ENCODE data around the gene PHYHIPL. TPM values are rescaled to one million over a fixed set of nuclear protein-coding genes. Genes with fewer than 3 reads are reported as not detected.

Gene PHYHIPL
- total RNA-seq, 2 donors from 2014 or later = 0.44 to 0.68 TPM

GRCh38 chr10:59179068-59179467 is 2.6 kb downstream of the PHYHIPL start:
- H3K27ac ChIP-seq (ENCODE audit: low read depth, low read length) = no peak overlapping the region
- H3K4me3 Mint-ChIP-seq = no peak overlapping the region
- no peaks in the 10 kb centered on the region for H3K36me3 Mint-ChIP-seq (ENCODE audit: low read depth)
- peaks cover 5% of the 10 kb centered on the region for H3K4me1 Mint-ChIP-seq
- no peak overlapping the region for H3K27ac Mint-ChIP-seq
- no peak overlapping the region for H3K4me3 ChIP-seq (ENCODE audit: low read length)
- no peaks in the 10 kb centered on the region for H3K9me3 Mint-ChIP-seq
- H3K27me3 ChIP-seq (ENCODE audit: control insufficient read depth, insufficient read depth, low read length, poor library complexity, severe bottlenecking) = peaks cover 53% of the 10 kb centered on the region
- H3K9ac ChIP-seq (ENCODE audit: extremely low read depth, low read length, poor library complexity, severe bottlenecking) = no peak overlapping the region
- 63% methylated on average over 1 of the region's 2 CpGs; no CpG with 5 or more reads in 1 of the 2 experiments for WGBS, 2 experiments (ENCODE audit: insufficient coverage in 1 of 2, insufficient read length in 1 of 2)
- DNase-seq = no peak
- no peaks in the 10 kb centered on the region for H3K36me3 ChIP-seq (ENCODE audit: control insufficient read depth, insufficient read depth, low read length)
- H3K9me3 ChIP-seq (ENCODE audit: control insufficient read depth, low read length) = no peaks in the 10 kb centered on the region
- peaks cover 42% of the 10 kb centered on the region for H3K27me3 Mint-ChIP-seq (ENCODE audit: insufficient read depth)
- H3K4me1 ChIP-seq (ENCODE audit: control insufficient read depth, insufficient read depth, low read length) = no peaks in the 10 kb centered on the region
- no peak for TF ChIP-seq CTCF (conservative IDR thresholded peaks at IDR 0.05)

GRCh38 chr10:59180689-59181270 is 4.3 kb downstream of the PHYHIPL start:
- no peak overlapping the region for H3K27ac Mint-ChIP-seq
- H3K27me3 Mint-ChIP-seq (ENCODE audit: insufficient read depth) = peaks cover 26% of the 10 kb centered on the region
- H3K9me3 ChIP-seq (ENCODE audit: control insufficient read depth, low read length) = no peaks in the 10 kb centered on the region
- H3K4me1 Mint-ChIP-seq = peaks cover 3% of the 10 kb centered on the region
- peaks cover 36% of the 10 kb centered on the region for H3K27me3 ChIP-seq (ENCODE audit: control insufficient read depth, insufficient read depth, low read length, poor library complexity, severe bottlenecking)
- no peak overlapping the region for H3K27ac ChIP-seq (ENCODE audit: low read depth, low read length)
- H3K4me1 ChIP-seq (ENCODE audit: control insufficient read depth, insufficient read depth, low read length) = no peaks in the 10 kb centered on the region
- H3K36me3 ChIP-seq (ENCODE audit: control insufficient read depth, insufficient read depth, low read length) = no peaks in the 10 kb centered on the region
- no peak overlapping the region for H3K4me3 Mint-ChIP-seq
- H3K9ac ChIP-seq (ENCODE audit: extremely low read depth, low read length, poor library complexity, severe bottlenecking) = no peak overlapping the region
- DNase-seq = no peak
- no peaks in the 10 kb centered on the region for H3K36me3 Mint-ChIP-seq (ENCODE audit: low read depth)
- peaks cover 2% of the 10 kb centered on the region for H3K9me3 Mint-ChIP-seq
- WGBS, 2 experiments (ENCODE audit: insufficient coverage in 1 of 2, insufficient read length in 1 of 2) = 89 to 100% methylated on average over 1 to 3 of the region's 3 CpGs
- no peak for TF ChIP-seq CTCF (conservative IDR thresholded peaks at IDR 0.05)
- H3K4me3 ChIP-seq (ENCODE audit: low read length) = no peak overlapping the region

GRCh38 chr10:59181668-59182067 is 5.2 kb downstream of the PHYHIPL start:
- H3K9ac ChIP-seq (ENCODE audit: extremely low read depth, low read length, poor library complexity, severe bottlenecking) = no peak overlapping the region
- peaks cover 18% of the 10 kb centered on the region for H3K27me3 Mint-ChIP-seq (ENCODE audit: insufficient read depth)
- no peaks in the 10 kb centered on the region for H3K36me3 Mint-ChIP-seq (ENCODE audit: low read depth)
- no peaks in the 10 kb centered on the region for H3K4me1 Mint-ChIP-seq
- peak; percentile 46 for DNase-seq
- H3K4me3 ChIP-seq (ENCODE audit: low read length) = no peak overlapping the region
- 38 to 44% methylated on average over 1 to 2 of the region's 2 CpGs for WGBS, 2 experiments (ENCODE audit: insufficient coverage in 1 of 2, insufficient read length in 1 of 2)
- no peak overlapping the region for H3K4me3 Mint-ChIP-seq
- no peak overlapping the region for H3K27ac Mint-ChIP-seq
- peaks cover 3% of the 10 kb centered on the region for H3K9me3 Mint-ChIP-seq
- H3K9me3 ChIP-seq (ENCODE audit: control insufficient read depth, low read length) = no peaks in the 10 kb centered on the region
- no peaks in the 10 kb centered on the region for H3K4me1 ChIP-seq (ENCODE audit: control insufficient read depth, insufficient read depth, low read length)
- H3K27ac ChIP-seq (ENCODE audit: low read depth, low read length) = no peak overlapping the region
- TF ChIP-seq CTCF (conservative IDR thresholded peaks at IDR 0.05) = peak; percentile 85
- H3K27me3 ChIP-seq (ENCODE audit: control insufficient read depth, insufficient read depth, low read length, poor library complexity, severe bottlenecking) = peaks cover 27% of the 10 kb centered on the region
- H3K36me3 ChIP-seq (ENCODE audit: control insufficient read depth, insufficient read depth, low read length) = no peaks in the 10 kb centered on the region
